HG03139 (cell line): Measurements from ENCODE around the gene PIN1.

Source experiments
- ATAC-seq: cut with Tn5 transposase; IDR thresholded peaks from one replicate; pipeline ENCODE4 v1.9.1; 2021; ENCODE audit not compliant: unreplicated experiment

Gene PIN1

GRCh38 chr19:9883231-9883758 is 48.2 kb downstream of the PIN1 start:
- no peak for ATAC-seq

- no peak for ATAC-seq
Observed at GRCh38 chr19:9883764-9884163, 48.6 kb downstream of the PIN1 start.

GRCh38 chr19:9885077-9885552 is 50.0 kb downstream of the PIN1 start:
- ATAC-seq, result no peak

- no peak for ATAC-seq
Observed at GRCh38 chr19:9891609-9892373, 56.7 kb downstream of the PIN1 start.
